ENCODE measurements around the gene FMNL3.
A peak's percentile ranks its signal among the peaks of the same experiment; 100 is the strongest.
"Not testable (repeated sequence)": the region's sequence is repeated elsewhere in the genome, so short reads cannot be mapped to it uniquely, and the experiment has no call there.

The FMNL3 gene, protein sequence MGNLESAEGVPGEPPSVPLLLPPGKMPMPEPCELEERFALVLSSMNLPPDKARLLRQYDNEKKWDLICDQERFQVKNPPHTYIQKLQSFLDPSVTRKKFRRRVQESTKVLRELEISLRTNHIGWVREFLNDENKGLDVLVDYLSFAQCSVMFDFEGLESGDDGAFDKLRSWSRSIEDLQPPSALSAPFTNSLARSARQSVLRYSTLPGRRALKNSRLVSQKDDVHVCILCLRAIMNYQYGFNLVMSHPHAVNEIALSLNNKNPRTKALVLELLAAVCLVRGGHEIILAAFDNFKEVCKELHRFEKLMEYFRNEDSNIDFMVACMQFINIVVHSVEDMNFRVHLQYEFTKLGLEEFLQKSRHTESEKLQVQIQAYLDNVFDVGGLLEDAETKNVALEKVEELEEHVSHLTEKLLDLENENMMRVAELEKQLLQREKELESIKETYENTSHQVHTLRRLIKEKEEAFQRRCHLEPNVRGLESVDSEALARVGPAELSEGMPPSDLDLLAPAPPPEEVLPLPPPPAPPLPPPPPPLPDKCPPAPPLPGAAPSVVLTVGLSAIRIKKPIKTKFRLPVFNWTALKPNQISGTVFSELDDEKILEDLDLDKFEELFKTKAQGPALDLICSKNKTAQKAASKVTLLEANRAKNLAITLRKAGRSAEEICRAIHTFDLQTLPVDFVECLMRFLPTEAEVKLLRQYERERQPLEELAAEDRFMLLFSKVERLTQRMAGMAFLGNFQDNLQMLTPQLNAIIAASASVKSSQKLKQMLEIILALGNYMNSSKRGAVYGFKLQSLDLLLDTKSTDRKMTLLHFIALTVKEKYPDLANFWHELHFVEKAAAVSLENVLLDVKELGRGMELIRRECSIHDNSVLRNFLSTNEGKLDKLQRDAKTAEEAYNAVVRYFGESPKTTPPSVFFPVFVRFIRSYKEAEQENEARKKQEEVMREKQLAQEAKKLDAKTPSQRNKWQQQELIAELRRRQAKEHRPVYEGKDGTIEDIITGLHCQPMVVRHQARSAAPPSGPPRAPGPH

GRCh38 chr12:49707128-49707811, at the start of gene FMNL3:
Gene FMNL3 (minus strand): TSS chr12:49707405. CDS start chr12:49707180, 225 bp downstream.
- DNase-seq = peak; percentile 91

DNA sequence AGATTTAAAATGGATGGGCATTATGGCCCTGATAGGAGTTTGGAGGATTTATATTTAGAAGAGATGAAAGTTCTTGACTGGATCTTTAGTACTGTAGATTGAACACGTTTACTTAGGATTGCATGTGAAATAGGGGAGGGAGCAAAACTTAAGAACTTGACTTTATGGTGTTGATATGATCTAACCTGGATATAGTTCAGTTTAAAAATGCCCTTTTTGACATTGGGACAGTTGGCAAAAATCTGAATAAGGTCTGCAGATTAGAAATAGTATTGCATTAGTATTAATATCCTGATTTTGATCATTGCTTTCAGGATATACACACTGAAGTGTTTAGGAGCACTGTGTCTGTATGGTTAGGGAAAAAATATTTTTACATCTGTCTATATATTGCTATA, 43.8 kb upstream of the FMNL3 start:
- DNase-seq = no peak

DNA sequence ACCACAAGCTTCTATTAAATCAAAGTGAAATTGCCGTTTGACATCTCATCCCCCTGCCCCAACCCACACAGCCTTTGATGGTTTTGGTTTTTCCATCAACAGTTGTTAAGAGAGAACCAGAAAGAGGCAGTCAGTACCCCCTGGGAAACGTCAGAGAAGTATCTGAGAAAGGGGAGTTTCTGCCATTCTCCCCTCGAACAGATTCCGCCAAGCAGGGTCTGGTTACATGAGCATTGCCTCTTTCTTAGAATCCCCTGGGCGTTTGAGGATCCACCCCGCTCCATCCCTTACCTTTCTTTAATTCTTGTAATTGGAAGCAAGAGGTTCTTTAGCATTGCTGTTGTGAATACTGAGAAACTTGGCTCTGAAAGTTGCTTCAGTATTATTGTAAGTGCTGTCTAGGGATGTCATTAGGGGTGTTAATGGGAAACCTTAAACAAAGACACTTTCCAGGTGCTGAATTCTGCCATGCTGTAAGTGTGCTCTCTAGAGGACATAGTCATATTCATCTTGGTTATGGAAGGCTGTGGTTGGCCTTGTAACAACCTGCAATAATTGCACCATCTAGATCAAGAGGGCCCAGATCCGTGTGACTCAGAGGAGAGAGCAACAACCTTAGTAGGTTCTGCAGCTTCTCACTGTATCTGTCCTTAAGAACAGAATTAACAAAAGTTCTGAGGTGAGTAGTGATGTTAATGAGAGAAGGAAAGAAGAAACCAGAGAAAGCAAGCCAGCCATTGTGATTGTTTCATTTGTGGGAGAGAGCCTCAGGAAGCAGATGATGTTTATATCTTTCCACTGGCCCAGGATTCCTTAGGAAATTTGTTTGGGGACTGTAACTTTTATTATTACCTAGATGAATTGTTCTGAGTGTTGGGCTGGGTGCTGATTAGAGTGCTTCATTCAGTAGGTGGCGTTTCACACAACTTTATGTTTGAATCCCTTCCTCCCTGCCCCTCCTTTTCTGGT, 43.1 kb upstream of the FMNL3 start:
- no peak for DNase-seq

DNA sequence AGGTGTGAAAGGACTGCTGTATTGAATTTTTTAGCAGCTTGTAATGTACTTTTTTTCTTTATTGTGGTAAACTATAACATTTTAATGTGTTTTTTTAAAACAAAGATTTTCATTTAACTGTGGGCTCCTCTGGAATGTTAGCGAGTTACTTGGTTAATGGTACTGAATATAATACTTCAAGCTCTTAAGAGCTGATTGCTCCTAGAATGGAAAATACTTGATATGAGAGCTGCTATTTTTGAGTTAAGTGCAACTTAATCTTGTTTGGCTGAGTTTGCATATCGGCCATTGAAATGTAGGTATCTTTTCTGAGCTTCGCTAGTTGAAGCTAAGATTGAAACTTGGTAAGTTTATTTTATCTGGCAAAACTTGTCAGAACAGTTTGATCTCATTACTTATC, 41.6 kb upstream of the FMNL3 start:
- no peak for DNase-seq

- no peak for DNase-seq
These were observed 41.1 kb upstream of the FMNL3 start for GRCh38 chr12:49748306-49748705.

DNA sequence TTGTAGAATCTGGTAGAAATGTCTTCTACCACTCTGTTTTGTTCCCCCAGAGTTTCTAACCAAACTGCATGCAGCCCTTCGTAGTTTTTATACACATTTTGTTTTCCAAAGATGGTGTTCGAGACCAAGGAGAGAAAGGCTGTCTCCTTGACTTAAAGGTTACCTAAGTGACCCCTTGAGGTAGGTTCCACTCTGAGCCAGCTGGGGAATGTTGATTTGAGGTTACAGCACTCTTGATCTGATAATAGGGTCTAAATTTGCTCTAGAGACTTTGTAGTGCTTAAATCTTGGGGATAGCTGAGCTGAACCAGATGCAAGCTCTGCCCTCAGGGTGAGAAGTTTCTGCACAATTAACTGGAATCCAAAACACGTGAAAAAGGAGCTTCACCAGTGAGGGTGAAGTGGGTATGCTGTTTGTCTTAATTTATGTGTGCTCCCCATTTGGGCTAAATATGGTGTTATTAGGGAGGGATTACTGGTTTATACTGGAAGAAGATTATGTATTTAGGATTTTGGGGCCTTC, 37.2 kb upstream of the FMNL3 start:
- DNase-seq = no peak

GRCh38 chr12:49741882-49742620, 34.8 kb upstream of the FMNL3 start:
- DNase-seq = peak; percentile 79

DNA sequence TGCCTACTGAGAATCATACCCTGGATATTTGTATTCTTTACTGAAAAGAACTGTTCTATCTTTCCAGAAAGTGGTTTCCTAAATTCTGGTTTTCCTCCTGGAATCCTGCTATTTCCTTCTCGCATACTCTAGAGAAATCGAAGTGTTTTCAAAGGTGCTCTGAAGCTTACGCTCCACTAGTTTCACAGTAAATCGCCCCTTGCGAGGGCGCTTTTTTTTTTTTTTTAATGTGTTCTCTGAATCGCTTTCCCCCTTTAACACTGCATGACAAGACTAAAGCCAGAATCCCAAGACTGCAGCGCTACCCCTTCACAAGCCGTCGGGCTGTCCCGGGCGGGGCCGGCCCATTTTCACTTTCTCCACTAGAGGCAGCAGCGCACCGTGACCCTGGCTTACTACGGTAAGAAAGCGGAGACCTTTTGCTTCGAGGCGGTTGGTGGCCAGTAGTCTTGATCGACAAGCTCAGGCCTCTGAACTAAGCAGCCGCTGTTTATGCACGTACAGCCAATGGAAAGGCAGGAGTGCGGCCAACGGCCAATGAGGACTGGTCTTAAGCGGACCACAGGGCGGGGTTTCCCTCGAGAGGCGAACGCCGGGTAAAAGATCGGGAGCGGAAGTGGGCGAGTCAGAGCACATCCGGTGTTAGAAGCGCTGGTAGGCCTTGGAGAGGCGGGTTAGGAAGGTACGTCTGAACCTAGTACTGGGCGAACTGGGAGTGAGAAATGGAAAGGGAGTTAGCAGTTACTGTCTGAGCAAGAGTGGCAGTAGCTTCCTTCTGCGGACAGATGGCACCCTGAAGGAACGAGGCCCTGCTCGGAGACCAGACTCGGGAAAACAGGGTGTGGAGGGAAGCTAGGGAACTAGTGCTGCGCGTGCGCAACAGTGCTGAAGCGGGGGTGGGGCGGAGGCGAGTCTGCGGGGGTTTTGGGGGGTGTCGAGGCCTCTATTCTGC, 34.0 kb upstream of the FMNL3 start, which contains the start of gene TMBIM6:
Gene TMBIM6 (plus strand): TSS at position 628 of the 952 bp plus-strand sequence. CDS start 10,937 bp downstream, outside the sequence.
- DNase-seq = peak; percentile 99

DNA sequence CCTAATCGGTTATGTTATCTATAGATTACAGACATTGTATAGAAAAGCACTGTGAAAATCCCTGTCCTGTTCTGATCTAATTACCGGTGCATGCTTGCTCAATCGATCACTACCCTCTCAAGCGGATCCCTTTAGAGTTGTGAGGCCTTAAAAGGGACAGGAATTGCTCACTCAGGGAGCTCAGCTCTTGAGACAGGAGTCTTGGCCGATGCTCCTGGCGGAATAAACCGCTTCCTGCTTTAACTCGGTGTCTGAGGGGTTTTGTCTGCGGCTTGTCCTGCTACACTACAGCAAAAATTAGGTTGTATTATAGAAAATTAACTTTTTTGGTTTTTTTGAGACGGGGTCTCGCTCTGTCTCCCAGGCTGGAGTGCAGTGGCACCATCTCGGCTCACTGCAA, 33.1 kb upstream of the FMNL3 start:
- not testable (repeated sequence) for DNase-seq

DNA sequence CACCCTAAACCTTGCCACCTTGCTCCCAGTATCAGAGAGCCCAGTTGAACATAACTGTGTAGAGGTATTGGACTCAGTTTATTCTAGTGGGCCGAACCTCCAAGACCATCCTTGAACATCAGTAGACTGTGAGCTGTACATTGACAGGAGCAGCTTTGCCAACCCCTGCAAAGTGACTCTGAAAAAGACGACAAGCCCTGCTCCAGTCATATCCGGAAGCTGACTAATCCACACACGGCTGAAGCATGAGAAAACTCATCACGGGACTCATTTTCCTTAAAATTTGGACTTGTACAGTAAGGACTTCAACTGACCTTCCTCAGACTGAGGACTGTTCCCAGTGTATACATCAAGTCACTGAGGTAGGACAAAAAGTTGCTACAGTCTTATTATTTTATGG, 31.5 kb upstream of the FMNL3 start:
- DNase-seq = not testable (repeated sequence)

- not testable (repeated sequence) for DNase-seq
These were observed 27.7 kb upstream of the FMNL3 start for GRCh38 chr12:49734900-49735299.

GRCh38 chr12:49733219-49734017, 26.2 kb upstream of the FMNL3 start:
- no peak for DNase-seq

DNA sequence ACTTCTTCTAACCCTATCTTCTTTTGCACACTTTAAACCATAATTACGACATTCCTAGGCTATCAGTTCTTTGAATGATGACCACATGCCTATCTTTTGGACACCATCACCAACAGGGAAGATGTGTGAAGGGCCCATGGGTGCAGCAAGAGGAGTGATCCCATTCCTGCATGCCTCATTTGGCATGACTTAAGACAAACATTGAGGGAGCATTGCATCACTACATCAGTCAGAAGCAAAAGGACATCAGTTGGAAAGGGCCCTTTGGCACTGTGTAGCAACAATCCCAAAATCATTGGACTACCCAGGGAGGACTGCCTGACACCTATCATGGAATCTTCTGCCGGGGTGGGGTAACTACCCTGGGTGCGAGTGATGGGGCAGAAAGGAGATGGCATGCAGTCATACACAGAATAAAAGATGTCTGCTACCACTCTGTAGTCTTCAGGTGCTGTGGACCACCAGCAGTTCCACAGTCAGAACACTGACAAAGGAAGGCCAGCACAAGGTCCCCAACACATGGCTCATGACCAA, 23.4 kb upstream of the FMNL3 start:
- no peak for DNase-seq

GRCh38 chr12:49730050-49730449, 22.8 kb upstream of the FMNL3 start:
- no peak for DNase-seq

GRCh38 chr12:49728446-49728845, 21.2 kb upstream of the FMNL3 start:
- no peak for DNase-seq

GRCh38 chr12:49721355-49721754, 14.2 kb upstream of the FMNL3 start:
- not testable (repeated sequence) for DNase-seq

DNA sequence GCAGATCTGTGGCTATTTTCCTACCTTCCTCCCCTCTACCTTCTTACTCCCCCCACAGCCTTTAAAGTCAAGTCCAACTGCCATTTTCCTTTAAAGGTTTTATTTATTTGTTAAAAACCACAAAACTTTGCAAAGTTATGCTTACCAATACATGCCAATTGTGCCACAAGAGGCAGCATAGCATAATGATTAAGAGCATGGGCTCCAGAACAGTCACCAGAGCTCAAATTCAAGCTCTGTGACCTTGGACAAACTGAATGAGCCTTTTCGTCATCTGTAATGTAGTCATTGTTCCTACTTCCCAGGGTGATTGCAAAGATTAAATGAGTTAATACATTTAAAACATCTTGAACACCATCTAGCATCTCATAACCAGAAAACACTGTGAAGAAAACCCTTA, 13.0 kb upstream of the FMNL3 start:
- no peak for DNase-seq

DNA sequence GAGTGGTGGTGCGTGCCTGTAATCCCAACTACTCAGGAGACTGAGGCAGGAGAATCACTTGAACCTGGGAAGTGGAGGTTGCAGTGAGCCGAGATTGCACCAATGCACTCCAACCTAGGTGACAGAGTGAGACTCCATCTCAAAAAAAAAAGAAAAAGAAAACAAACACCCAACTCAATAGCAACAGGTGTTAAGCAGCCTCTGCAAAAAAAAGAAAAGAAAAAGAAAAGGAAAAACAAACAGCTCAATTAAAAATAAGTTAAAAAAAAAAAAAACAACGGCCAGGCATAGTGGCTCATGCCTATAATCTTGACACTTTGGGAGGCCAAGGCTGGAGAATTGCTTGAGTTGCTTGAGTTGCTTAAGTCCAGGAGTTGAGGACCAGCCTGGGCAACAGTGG, 10.6 kb upstream of the FMNL3 start:
- DNase-seq = not testable (repeated sequence)
